Measurements from ENCODE around the gene ADGRB2.

Gene ADGRB2

DNA sequence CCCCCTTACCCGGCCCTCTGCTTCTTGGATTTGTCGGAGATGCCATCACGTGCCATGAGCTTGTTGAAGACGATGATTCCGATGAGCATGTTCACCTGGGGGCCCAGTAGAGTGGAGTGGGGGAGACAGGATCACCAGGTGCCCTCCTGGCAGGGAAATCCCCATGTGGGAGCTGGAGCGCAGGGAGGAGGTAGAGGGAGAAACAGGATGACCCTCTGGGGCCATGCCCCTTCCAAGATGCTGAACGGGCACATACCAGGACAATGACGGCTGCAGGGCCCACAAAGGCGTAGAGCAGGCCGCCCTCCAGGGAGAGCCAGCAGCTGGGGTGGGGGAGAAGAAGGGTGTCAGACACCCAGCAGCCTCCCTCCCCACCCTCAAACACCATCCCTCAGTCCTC, 28.6 kb downstream of the ADGRB2 start:
- no peaks in the 10 kb centered on the region for H3K4me1 ChIP-seq (ENCODE audit: low read length)
- H3K36me3 ChIP-seq (replicated peaks; ENCODE audit: insufficient read depth, low read length), result no peaks in the 10 kb centered on the region
- no peaks in the 10 kb centered on the region for H3K79me2 ChIP-seq (ENCODE audit: low read length)
- no peaks in the 10 kb centered on the region for H3K9me2 ChIP-seq (replicated peaks; ENCODE audit: insufficient read depth, low read length)
- no peak overlapping the region for H2AFZ ChIP-seq (ENCODE audit: low read length)
- no peaks in the 10 kb centered on the region for H3K9me3 ChIP-seq (replicated peaks; ENCODE audit: insufficient read depth, low read length)
- H3K27me3 ChIP-seq (replicated peaks; ENCODE audit: insufficient read depth, low read length), result no peaks in the 10 kb centered on the region
- no peaks in the 10 kb centered on the region for H3F3A ChIP-seq (ENCODE audit: insufficient read depth, low read length)
- no peak overlapping the region for H3K27ac ChIP-seq (ENCODE audit: low read length)
- no peak overlapping the region for H3K4me3 ChIP-seq (ENCODE audit: low read length)
- no peak overlapping the region for H3K4me2 ChIP-seq (ENCODE audit: low read depth, low read length)
- no peaks in the 10 kb centered on the region for H4K20me1 ChIP-seq (ENCODE audit: insufficient read depth, low read length)
- no peak overlapping the region for H3K9ac ChIP-seq (ENCODE audit: low read length)
- TF ChIP-seq EZH2phosphoT487 (IDR thresholded peaks at IDR 0.05; ENCODE audit: low read length) (no peak), EZH2 (optimal IDR thresholded peaks at IDR 0.05; ENCODE audit: low read depth, low read length) (no peak)
- TF ChIP-seq, protein P1, sequence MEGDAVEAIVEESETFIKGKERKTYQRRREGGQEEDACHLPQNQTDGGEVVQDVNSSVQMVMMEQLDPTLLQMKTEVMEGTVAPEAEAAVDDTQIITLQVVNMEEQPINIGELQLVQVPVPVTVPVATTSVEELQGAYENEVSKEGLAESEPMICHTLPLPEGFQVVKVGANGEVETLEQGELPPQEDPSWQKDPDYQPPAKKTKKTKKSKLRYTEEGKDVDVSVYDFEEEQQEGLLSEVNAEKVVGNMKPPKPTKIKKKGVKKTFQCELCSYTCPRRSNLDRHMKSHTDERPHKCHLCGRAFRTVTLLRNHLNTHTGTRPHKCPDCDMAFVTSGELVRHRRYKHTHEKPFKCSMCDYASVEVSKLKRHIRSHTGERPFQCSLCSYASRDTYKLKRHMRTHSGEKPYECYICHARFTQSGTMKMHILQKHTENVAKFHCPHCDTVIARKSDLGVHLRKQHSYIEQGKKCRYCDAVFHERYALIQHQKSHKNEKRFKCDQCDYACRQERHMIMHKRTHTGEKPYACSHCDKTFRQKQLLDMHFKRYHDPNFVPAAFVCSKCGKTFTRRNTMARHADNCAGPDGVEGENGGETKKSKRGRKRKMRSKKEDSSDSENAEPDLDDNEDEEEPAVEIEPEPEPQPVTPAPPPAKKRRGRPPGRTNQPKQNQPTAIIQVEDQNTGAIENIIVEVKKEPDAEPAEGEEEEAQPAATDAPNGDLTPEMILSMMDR (IDR thresholded peaks at IDR 0.05; ENCODE audit: low read length), result no peak
- no peak for DNase-seq

DNA sequence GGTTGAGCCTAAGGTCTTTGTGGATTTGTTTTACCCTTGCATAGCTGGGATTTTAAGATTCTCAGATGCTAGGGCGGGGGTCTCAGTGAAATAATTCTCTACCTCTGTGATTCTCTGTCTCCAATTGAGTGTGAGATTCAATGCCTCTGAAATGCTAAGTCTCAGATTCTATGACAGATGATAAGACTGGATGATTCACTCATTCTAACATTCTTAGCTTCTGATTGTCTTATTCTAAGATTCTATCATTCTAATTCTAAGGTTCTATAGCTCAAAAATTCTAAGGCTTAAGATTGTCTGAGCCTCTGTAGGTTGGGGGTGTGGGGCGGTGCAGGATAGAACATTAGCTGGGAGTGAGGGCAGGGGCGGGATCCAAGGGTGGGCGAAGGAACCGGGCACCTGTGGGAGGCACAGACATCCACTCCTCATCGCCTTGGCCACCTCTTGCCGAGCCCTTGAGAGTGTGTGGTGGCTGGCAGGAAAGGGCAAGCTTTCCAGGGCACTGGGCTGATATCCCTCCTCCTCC, 29.5 kb downstream of the ADGRB2 start:
- Histone ChIP-seq H3K9ac (ENCODE audit: low read length) (no peak overlapping the region), H3K36me3 (replicated peaks; ENCODE audit: insufficient read depth, low read length) (no peaks in the 10 kb centered on the region), H3K4me1 (ENCODE audit: low read length) (no peaks in the 10 kb centered on the region), H3K9me3 (replicated peaks; ENCODE audit: insufficient read depth, low read length) (no peaks in the 10 kb centered on the region), H3K79me2 (ENCODE audit: low read length) (no peaks in the 10 kb centered on the region), H3K9me2 (replicated peaks; ENCODE audit: insufficient read depth, low read length) (no peaks in the 10 kb centered on the region), H3K27ac (ENCODE audit: low read length) (no peak overlapping the region), H3K4me2 (ENCODE audit: low read depth, low read length) (no peak overlapping the region), H3K4me3 (ENCODE audit: low read length) (no peak overlapping the region), H2AFZ (ENCODE audit: low read length) (no peak overlapping the region), H3K27me3 (replicated peaks; ENCODE audit: insufficient read depth, low read length) (no peaks in the 10 kb centered on the region), H4K20me1 (ENCODE audit: insufficient read depth, low read length) (no peaks in the 10 kb centered on the region), H3F3A (ENCODE audit: insufficient read depth, low read length) (no peaks in the 10 kb centered on the region)
- no peak for DNase-seq
- no peak for TF ChIP-seq EZH2phosphoT487 (IDR thresholded peaks at IDR 0.05; ENCODE audit: low read length)
- TF ChIP-seq, protein P1 (IDR thresholded peaks at IDR 0.05; ENCODE audit: low read length), result no peak
- TF ChIP-seq EZH2 (optimal IDR thresholded peaks at IDR 0.05; ENCODE audit: low read depth, low read length), result no peak

DNA sequence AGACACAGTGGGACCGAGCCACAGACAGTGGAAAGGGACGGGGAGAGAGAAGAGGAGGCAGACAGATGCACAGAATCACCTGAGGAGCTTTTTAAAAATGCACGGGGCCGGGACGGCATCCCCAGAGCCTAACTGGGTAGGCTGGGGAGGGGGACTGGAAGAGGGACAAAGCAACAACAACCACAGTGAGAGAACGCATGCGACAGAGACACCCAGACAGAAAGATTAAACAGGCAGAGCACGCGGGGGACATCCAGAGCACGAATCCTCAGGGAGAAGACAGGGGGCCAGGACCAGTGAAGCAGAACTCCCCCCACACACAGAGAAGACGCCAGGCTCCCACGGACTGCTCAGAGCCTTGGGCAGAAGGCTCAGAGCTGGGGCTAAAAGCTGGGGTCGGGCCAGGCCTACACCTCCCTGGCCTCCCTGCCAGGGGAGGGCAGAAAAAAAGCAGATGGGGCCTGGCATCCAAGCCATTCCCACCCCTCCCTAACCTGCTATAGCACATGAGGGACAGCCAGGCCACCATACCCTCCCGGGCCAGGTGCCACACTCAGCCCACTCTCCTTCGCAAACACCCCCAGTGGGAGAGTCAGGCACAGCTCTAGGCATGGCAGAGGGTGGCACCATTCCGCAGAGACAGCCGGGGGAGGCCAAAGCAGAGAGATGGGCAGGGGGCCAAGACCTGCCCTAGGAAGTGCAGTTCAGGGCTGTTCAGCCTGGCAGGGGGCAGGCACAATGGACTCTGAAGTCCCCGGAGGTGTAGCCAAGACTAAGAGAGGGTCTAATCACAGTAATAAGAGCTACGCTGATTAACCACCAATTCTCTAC, 30.5 kb downstream of the ADGRB2 start:
- no peaks in the 10 kb centered on the region for H3K4me1 ChIP-seq (ENCODE audit: low read length)
- H3K79me2 ChIP-seq (ENCODE audit: low read length), result no peaks in the 10 kb centered on the region
- no peaks in the 10 kb centered on the region for H3F3A ChIP-seq (ENCODE audit: insufficient read depth, low read length)
- no peak overlapping the region for H3K4me2 ChIP-seq (ENCODE audit: low read depth, low read length)
- no peaks in the 10 kb centered on the region for H4K20me1 ChIP-seq (ENCODE audit: insufficient read depth, low read length)
- H3K9ac ChIP-seq (ENCODE audit: low read length), result no peak overlapping the region
- DNase-seq, result no peak
- H3K9me3 ChIP-seq (replicated peaks; ENCODE audit: insufficient read depth, low read length), result no peaks in the 10 kb centered on the region
- no peaks in the 10 kb centered on the region for H3K36me3 ChIP-seq (replicated peaks; ENCODE audit: insufficient read depth, low read length)
- no peak overlapping the region for H2AFZ ChIP-seq (ENCODE audit: low read length)
- H3K27ac ChIP-seq (ENCODE audit: low read length), result no peak overlapping the region
- H3K27me3 ChIP-seq (replicated peaks; ENCODE audit: insufficient read depth, low read length), result no peaks in the 10 kb centered on the region
- no peak overlapping the region for H3K4me3 ChIP-seq (ENCODE audit: low read length)
- no peaks in the 10 kb centered on the region for H3K9me2 ChIP-seq (replicated peaks; ENCODE audit: insufficient read depth, low read length)
- TF ChIP-seq, protein P1 (IDR thresholded peaks at IDR 0.05; ENCODE audit: low read length), result no peak
- TF ChIP-seq EZH2 (optimal IDR thresholded peaks at IDR 0.05; ENCODE audit: low read depth, low read length) (no peak), EZH2phosphoT487 (IDR thresholded peaks at IDR 0.05; ENCODE audit: low read length) (no peak)

All from MM.1S (cell line).